ENCODE results near the gene MYO1G.

MYO1G gene

DNA sequence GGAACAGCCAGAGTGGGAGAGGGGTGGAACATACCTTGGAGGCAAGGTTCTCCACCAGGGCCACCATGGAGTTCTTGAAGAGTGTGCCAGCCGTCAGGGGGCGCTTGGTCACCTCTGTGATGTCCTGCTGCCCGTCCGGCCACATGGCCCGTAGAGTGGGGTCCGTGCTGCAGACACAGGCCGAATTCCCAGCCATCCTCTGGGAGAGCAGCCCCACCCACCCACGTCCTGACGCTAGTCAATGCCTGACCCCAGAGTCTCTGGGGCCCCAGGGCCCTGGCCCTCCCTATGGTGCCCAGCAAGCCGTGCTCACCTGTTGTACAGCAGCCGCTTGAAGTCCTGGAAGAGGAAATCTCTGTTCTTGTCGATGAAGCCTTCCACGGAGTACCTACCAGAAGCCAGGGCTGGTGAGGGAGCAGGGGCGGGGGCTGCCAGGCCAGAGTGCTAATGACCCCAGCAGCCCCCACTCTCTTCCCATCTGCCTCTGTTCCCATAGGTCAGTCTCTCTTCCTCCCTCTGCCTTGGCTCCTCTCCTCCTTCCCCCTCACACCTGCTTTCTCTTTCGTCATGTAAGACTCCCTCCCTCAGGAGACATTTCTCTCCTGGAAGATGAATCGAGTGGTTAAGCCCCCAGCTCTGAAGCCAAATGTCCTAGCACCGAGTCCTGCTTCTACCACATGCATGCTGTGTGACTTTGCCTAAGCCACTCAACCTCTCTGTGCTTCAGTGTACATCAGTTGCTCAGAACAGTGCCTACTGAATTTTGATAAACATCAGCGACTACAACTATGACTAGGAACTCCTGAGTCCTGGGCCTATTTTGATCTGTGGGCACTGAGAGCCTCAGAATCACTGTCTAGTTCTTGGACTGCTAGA, 11.0 kb downstream of the MYO1G start:
- no peak for DNase-seq (ENCODE audit: low read depth in 2 of 2)

DNA sequence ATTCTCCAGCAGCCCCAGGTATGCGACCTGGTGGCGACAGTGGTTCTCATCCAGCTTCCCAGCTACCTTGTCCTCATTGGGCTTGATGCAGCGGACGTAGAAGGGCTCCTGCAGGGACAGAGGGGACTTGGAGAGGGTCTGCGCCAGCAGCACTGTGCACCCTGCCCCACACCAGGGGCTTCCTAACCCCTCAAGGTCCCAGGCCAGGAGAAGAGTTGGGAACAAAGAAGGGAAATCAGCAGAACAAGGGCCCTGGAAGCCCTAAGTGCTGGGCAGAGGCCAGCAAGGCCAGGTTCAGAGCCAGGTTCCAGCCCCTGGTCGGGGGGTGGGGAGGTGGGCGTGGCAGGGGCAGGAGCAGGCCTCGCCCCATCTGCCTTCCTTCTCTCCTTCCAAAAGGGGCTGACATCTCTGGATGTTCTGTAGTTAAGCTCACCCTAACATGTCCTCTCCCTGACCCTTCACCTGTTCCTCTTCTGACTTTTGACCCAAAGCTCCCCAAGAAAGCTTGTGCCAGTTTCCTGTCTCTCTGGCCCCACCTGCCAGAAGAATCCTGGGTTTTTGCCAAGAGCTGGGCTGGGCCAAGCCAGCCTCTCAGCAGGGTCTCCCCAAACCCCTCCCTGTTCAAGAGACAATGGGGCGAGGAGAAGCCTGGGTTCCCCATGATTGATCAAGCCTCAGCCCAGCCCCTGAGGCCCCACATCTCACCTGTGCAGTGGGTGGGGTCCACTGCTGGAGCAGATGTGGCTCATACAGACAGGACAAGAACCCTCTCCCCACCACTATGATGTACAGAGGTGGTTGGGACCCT, 11.9 kb downstream of the MYO1G start:
- no peak for DNase-seq (ENCODE audit: low read depth in 2 of 2)

DNA sequence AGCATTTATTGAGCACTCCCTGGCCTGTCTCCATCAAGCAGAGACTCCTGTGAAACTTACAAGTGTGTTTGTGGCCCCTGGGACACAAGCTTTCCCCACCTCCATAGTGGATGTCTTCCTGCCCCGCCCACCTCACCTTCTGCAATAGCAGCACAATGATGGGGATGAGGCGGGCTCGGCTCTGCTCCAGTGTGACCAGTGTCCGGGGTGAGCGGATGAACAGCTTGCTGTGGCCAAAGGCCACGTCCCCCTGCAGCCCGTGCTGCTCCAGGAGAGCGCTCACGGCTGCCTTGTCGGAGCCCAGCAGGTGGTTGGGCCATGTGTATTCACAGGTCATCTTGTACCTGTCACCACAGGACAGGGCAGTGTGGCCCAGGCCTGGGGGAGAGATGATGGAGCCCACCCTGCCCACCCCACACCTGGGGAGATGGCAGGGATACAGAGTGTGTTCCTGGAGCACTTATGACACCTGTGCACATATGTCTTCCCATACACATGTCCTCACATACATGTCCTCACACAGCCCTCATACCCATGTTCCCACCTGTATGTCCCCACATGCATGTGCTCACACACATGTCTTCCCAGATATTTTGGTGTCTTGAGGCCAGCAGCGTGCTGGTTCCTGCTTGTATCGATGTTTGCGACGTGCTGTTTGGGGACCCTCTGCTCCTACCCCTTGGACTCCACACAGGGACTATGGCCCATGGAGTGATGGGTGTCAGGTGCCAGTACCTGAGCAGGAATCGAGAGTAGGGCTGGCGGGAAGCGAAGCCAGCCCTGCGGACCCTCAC, 12.7 kb downstream of the MYO1G start:
- DNase-seq (ENCODE audit: low read depth in 2 of 2): no peak

DNA sequence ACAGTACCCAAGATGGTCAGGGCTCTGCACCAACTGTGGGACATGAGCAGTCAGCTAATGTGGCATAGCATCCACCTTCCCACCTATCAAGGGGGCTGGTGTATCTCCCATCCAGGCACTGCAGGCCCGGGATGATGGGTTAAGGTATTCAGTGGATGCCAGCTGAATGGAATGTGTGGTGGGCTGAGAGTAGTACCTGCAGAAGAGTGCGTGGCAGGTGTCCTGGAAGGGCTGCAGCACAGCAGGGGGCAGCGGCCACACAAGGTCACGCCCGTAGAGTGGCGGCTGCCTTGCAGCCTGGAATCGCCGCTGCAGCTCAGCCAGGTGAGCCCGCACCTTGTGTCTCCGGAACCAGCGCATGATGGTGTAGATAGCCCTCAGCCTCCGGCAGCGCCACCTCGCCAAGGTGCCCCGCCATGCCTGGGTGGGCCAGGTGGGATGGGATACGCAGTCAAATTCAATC, 13.3 kb downstream of the MYO1G start:
- no peak for DNase-seq (ENCODE audit: low read depth in 2 of 2)

DNA sequence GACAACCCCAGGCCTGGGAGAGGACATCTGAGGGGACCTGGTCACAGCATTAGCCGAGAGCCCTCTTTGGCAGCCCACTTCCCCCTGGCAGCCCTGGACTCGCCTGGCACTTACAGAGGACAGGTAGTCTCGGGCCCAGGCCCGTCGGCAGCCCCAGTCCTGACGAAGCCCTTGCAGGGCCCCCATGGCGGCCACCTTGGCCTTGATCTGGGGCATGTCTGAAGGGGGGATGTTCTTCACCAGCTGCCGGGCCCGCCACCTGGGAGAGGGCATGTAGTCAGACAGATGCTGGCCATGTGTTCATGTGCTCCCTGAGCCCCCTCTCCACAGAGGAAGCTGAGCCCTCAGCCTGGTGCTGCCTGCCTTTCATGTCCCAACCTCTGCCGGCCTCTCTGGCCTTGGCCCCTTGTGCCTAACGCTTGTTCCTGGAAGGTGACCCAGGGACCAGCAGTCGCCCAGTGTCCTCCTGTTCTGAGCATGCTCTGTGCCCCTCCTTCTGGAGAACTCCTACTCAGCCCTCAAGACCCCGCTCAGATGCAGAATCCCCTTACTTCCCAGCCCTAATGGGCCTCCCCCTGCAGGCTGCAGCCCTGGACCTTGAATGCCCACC, 13.9 kb downstream of the MYO1G start:
- DNase-seq (ENCODE audit: low read depth in 2 of 2): no peak

DNA sequence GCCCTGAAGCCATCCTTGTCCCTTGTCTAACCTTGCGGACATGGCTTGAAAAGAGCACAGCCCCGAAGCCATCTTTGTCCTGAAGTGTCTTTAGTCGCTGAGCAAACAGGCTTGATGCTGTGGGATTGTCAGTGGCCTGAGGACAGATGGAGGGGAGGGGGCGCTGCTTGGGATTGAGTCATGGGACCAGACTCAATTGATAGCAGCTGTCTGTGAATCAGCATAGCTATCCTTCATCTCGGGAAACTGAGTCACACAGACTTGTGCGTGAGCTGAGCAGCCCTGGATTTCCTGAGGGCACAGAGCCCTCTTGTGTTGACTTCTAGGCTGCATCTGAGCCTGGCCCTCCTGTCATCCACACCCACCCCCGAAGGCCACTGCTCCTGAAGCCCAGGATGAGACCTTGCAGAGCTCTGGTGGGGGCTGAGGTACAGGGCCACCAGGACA, 14.4 kb downstream of the MYO1G start:
- no peak for DNase-seq (ENCODE audit: low read depth in 2 of 2)

DNA sequence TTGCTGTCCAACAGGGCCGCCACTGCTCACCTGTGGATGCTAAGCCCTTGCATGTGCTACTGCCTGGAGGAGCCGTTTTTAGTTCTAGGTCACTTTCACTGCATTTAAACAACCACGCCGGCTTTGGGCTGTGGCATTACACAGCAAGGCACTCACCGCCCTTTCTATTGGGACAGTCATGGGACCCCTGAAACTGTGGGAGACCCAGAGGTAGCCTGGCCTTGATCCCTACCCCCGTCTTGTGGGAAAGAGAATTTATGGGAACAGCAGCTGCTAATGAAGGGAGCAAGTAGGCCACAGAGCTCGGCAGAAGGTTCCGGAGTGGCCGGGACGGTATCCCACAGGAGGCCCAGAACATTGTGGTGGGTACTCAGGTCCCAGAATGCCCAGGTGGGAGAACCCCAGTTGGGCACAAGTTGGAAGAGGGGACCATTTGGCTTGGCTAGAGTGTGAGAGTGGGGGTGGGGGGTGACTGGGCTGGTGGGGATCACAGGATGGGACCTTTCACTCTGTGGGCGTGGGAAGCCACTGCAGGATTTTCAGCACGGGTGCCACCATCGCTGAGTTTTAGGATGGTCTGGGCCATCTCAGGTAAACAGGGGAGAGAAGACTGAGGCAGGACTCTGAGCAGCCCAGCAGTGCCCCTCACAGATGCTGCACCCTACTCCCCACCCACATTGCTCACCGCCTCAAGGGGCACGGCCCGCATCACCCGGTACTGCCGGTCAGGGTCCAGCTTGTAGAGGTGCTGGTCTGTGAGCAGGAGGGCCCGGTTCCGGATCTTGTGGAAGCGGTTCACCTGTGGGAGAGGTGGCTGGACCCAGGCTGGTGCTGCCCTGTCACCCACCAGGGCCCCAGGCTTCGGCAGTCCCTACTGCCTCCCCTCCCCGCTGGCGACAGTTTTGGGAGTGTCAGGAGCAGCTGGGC, 15.2 kb downstream of the MYO1G start:
- DNase-seq (ENCODE audit: low read depth in 2 of 2): no peak

DNA sequence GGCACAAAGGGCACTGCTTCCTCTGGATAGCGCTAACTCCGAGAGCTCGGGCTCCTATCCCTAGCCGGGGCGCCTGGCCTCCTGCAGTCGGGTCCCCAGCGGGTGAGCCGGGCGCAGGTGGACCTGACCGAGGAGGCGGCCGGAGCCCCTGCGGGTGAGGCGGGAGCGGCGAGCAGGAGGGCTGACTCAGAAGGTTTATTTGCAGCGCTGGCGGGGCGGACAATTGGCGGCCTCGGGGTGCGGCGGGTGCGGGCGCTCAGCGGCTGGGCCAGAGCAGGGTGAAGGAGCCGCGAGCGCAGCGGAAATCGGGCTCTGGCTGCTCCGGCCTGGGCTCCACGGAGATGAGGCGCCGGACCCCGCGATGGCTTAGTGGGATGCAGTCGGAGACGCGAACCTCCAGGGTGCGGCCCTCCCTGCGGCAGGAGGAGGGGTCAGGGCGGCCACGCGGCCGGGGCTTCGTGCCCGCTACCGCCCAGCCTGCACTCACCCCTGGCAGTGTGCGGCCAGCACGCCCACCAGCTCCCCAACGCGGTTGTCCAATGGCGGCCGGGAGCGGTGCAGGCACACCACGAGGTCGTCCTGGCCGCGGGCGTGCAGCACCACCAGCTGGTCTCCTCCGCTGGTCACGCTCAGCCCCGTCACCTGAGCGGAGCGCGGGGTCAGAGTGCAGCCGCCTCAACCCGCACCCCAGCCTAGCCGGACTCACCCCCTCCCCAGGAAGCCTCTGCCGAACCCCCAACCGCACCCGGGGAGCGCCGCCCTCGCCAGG, 16.1 kb downstream of the MYO1G start:
- no peak for DNase-seq (ENCODE audit: low read depth in 2 of 2)

DNA sequence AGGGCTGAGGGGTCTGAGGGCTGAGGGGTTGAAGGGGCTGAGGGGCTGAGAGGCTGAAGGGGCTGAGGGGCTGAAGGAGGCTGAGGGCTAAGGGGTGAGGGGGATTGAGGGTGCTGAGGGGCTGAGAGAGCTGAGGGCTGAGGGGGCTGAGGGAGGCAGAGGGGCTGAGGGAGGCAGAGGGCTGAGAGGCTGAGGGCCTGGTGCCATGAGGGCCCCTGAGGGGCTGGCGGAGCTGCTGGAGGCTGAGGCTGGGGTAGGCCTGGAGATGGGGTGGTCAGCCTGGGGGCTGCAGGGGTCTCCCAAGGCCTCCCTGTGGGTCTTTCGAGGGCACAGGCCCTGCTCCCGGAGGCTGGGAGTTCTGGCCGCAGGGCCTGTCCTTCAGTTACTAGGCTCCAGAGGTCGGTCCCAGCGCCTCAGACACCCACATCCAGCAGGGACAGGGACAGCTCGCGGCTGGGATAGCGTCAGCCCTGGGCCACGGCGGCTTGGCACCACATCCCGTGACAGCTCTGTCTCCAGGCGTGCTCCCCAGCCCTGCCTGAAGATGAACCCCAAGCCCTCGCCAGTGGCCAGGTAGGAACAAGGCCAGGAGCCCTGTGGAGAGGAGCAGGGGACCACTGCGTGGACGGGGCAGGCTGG, 16.9 kb downstream of the MYO1G start:
- no peak for DNase-seq (ENCODE audit: low read depth in 2 of 2)

DNA sequence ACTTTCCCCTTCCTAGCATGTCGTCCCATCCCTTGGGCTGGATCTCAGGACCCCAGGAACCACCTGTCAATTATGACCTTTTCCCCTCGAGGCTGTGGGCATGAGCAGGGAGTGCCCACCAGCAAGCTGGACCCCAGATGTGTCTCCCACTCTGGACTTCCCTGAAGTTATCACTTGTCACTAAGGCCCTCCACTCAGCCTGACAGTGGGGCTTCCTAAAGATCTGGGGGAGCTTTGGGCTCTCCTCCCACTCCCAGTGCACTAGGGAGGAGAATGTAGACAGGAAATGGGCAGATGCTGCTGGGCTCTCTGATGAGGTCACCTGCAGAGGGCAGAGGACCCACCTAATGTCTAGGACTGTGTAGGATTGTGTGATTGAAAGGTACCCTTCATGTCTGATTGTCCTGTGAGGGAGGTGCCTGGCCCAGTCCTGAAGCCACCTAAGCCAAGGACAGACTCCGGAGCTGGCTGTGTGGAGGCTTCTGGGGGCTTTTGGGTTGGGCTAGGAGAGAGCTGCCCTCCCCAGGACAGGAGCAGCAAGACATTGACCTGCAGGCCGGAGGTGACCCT, 18.7 kb downstream of the MYO1G start:
- no peak for DNase-seq (ENCODE audit: low read depth in 2 of 2)

DNA sequence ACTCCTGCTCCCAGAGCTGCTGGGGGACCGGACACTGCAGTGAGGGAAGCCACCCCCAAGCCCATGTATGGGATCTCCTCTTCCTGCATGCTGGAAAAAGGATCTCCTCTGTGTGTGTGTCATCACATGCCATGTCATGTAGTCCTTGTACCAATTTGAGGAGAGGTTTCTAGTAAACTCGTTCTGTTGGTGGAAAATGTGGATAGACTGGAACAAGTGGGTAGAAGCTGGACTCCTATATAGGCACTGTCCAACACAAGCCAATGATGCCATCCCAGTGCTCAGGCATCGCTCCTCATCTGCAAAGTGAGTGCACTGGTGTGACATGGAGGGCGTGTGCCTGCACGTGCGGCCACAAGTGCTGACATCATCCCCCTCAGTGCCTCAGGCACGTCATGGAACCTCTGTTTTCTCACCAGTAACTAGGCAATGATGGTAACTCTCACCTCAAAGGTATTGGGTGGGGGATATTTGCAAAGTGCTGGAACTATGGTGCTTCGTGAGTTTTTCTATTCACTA, 19.3 kb downstream of the MYO1G start:
- DNase-seq (ENCODE audit: low read depth in 2 of 2): no peak

DNA sequence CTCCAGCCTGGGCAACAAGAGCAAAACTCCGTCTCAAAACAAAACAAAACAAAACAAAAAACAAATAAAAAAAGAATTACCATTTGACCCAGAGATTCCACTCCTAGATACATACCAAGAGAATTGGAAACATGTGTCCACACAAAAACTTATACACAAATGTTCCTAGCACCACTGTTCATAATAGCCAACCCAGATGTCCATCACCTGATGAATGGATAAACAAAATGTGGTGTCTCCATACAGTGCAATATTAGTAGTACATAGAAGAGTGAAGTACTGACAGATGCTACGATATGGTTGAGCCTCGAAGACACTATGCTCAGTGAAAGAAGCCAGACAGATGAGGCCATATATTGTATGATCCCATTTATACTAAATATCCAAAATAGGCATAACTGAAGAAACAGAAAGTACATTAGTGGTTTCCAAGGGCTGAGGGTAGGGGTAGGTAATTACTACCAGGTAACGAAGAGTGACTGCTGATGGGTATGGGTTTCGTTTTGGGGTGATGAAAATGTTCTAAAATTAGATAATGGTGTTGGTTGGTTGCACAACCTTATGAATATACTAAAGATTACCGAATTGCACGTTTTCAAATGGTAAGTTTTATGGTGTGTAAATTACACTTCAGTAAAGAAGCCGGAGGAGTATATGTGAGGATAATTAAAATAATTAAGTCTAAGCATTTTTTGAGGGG, 20.0 kb downstream of the MYO1G start:
- no peak for DNase-seq (ENCODE audit: low read depth in 2 of 2)

DNA sequence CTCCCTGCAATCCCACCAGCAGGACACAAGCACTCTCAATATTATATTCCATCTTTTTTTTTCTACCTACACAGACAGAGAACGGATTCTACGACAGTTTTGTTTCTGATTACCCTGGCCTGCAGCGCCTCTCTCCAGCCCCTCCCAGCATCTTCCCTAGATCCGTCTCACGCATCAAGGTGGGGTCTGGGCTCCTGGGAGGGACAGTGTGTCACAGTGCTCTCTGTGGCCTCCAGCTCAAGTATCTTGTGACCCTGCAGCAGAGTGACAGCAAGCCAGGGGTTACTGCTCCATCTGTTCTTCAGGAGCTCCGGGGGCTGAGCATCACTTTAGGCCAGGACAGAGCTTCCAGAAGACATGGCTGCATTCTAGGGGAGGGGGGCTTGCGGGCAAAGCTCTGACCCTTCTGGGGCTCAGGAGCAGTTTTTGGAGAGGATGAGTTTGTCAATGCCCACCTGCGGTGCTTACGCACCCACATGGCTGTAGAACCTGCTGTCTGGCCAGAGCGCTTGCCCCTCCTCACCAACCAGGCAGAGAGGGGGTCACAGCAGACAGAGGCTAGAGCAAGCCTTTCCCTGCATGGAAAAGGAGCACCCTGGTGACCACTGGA, 22.6 kb downstream of the MYO1G start:
- DNase-seq (ENCODE audit: low read depth in 2 of 2): no peak

DNA sequence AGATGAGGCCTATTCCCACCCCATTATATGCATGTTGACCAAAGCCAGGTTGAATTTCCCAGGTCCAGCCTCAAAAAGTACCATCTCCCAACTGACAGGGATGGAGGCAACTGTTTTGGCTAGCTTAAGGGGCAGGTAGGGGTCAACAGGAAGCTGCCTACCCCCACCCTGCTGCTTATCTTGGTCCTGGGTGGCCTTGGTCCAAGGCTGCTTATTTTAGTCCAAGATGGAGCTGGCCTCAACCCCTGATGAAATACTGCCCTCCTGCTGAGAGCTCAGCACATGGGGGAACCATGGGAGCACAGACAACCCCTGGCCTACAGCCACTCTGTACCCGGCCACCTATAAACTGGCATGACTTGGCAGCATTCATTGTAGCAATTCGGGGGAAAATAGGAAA, 23.1 kb downstream of the MYO1G start:
- DNase-seq (ENCODE audit: low read depth in 2 of 2): no peak

DNA sequence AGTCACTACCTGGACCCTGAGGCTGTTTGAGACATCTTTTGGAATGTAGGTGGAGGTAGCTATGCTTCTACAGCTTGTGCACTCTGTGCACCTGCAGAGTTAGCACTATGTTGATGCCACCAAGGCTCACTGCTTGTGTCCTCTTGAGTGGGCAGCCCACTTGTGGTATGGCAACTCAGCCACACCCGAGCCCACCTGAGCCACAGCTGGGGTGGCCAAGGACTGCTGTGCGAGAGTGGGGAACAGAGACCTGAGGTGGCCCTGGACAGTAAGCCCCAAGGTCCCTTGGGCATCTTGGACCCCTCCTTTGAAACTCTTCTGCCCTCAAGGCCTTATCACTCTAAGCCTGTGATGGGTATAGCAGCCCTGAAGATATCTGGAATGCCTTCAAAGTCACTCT, 25.7 kb downstream of the MYO1G start:
- DNase-seq (ENCODE audit: low read depth in 2 of 2): no peak

DNA sequence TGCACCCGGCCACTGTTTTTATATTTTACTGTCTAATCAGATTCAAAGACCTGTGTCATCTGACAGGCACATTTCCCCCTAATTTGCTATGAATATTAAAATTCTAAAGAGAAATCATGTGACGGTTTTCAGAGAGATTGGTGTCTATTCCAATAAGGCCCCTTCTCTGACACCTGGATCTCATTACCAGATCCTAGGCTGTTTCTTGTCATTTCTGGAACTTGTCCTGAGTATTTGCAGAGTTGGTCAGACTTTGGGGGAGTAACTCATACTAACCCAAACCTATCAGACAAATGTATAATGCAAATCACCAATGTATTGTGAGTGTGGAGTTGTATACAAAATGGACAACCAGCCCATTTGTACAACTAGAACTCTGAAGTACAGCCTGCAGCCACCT, 29.5 kb downstream of the MYO1G start:
- DNase-seq (ENCODE audit: low read depth in 2 of 2): no peak

DNA sequence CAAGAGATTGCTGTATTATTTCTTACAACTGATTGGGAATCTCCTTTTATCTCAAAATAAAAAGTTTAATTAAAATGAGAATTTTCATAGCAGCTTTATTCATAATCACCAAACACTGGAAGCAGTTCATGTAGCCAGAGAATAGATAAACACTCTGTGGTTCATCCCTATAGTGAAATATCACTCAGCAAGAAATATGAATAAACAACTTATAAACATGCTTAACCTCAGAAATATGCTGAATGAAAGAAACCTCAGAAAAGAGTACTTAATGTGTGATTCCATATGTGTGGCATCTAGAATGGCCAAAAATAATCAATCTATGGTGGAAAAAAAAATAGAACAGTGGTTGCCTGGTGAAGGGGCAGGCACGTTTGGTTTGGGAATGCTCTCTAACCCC, 33.3 kb downstream of the MYO1G start:
- no peak for DNase-seq (ENCODE audit: low read depth in 2 of 2)

DNA sequence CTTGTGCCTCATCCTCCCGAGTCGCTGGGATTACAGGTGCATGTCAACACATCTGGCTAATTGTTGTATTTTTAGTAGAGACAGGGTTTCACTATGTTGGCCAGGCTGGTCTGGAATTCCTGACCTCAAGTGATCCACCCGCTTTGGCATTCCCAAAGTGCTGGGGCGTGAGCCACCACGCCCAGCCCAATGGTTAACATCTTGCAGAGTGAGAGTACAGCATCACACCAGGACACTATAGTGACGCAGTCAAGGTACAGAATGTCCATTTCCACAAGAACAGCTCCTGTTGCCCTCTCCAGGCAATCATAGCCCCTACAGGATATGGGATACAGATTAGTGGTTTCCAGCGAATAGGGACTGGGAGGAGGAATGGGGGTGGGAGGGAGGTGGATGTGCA, 34.0 kb downstream of the MYO1G start:
- DNase-seq (ENCODE audit: low read depth in 2 of 2): no peak
